ENCODE results near the gene SLC18B1.

SLC18B1 gene

DNA sequence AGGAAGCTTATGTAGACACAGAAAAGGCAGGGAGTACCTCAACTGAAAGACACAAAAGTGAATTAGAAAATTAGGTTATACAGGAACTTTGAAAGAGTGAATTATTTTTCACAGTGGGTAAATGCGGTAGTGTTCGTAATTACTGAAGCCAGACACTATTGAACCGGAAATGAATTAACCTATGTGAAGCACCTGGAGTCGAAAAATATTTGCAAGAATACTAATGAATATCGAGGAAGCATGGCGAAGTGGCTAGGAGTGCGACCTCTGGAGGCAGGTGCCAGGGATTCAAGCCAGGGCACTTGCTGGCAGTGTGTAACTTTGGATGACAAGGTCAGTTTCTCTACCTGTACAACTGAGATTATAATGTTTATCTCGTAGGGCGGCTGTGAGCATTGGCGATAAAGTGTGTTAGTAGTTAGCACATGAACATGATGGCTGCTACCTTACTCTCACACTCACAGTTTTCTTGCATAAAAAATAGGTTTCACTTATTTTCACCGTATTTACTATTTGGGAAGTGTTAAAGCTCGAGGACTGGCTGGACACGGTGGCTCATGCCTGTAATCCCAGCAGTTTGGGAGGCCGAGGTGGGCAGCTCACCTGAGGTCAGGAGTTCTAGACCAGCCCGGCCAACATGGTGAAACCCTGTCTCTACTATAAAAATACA is 567 bp upstream of the SLC18B1 start:
- H3K4me3 ChIP-seq (ENCODE audit: low read length) = peak overlapping the region; percentile 67
- TF ChIP-seq CTCF (conservative IDR thresholded peaks at IDR 0.05; ENCODE audit: low read length) = peak; percentile 78
- peak; percentile 40 for DNase-seq (ENCODE audit: low read depth)

- TF ChIP-seq CTCF (conservative IDR thresholded peaks at IDR 0.05; ENCODE audit: low read length) = no peak
- H3K4me3 ChIP-seq (ENCODE audit: low read length) = no peak overlapping the region
- DNase-seq (ENCODE audit: low read depth) = no peak
Measured at GRCh38 chr6:132795461-132795860, 3.0 kb downstream of the SLC18B1 start.

- no peak overlapping the region for H3K4me3 ChIP-seq (ENCODE audit: low read length)
- no peak for TF ChIP-seq CTCF (conservative IDR thresholded peaks at IDR 0.05; ENCODE audit: low read length)
- DNase-seq (ENCODE audit: low read depth) = no peak
Measured at GRCh38 chr6:132792510-132792909, 5.9 kb downstream of the SLC18B1 start.

- no peak overlapping the region for H3K4me3 ChIP-seq (ENCODE audit: low read length)
- DNase-seq (ENCODE audit: low read depth) = no peak
- no peak for TF ChIP-seq CTCF (conservative IDR thresholded peaks at IDR 0.05; ENCODE audit: low read length)
Measured at GRCh38 chr6:132790450-132790849, 8.0 kb downstream of the SLC18B1 start.

DNA sequence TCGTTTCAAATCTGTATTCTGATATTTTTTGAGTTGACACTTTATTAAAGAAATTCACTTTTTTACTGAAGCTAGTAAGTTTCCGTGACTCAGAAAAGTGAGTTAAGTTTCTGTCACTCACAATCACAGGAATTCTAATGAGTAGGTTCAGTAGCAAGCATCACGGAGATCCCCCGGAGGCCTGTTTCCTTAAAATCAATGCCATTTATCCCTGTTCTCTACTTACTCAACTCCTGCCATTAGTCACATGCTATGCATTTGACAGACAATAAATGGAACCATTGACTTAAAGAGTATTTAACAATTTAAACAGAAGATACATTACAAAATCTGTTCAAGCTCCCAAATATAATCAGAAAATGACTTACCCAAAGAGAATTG is 9.1 kb downstream of the SLC18B1 start:
- H3K4me3 ChIP-seq (ENCODE audit: low read length) = no peak overlapping the region
- DNase-seq (ENCODE audit: low read depth) = no peak
- TF ChIP-seq CTCF (conservative IDR thresholded peaks at IDR 0.05; ENCODE audit: low read length) = no peak

GRCh38 chr6:132788658-132789395 is 9.6 kb downstream of the SLC18B1 start:
- DNase-seq (ENCODE audit: low read depth) = no peak
- TF ChIP-seq CTCF (conservative IDR thresholded peaks at IDR 0.05; ENCODE audit: low read length) = no peak
- no peak overlapping the region for H3K4me3 ChIP-seq (ENCODE audit: low read length)

DNA sequence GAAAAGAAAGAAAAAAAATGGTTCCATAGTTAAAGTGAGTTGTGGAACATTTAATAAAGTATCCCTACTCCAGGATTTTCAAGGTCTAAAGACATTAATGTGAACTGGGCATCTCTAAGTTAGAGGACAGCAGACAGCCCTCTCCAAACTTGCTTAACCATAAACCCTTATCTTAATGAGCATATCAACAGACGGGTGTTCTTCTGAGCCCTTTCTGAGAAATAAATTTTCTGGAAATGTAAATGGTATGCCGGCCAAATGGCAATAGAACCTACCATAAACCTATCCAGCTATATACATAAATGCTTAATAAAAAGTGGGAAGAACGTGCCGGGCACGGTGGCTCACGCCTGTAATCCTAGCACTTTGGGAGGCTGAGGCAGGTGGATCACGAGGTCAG is 12.5 kb downstream of the SLC18B1 start:
- no peak overlapping the region for H3K4me3 ChIP-seq (ENCODE audit: low read length)
- DNase-seq (ENCODE audit: low read depth) = no peak
- TF ChIP-seq CTCF (conservative IDR thresholded peaks at IDR 0.05; ENCODE audit: low read length) = no peak

Measured in AG10803 (cell line).